IPS-20b (cell line): ENCODE results near the gene DYSF.

Source experiments
- H3K27ac ChIP-seq: one replicate; pipeline ENCODE4 v1.5.1; 2013; ENCODE audit warnings: low read length
- H3K27me3 ChIP-seq: 2 replicates; pipeline ENCODE4 v1.6.1; 2013; ENCODE audit warnings: mild to moderate bottlenecking, low read length, inconsistent platforms; ENCODE audit not compliant: insufficient read depth
- H3K36me3 ChIP-seq: 2 replicates; pipeline ENCODE4 v1.6.1; 2013; ENCODE audit warnings: low read depth, mild to moderate bottlenecking, inconsistent platforms, low read length, moderate library complexity; ENCODE audit not compliant: insufficient read depth
- H3K4me1 ChIP-seq: 2 replicates; pipeline ENCODE4 v1.6.1; 2013; ENCODE audit warnings: mild to moderate bottlenecking, control low read depth, inconsistent platforms, low read length, moderate library complexity; ENCODE audit not compliant: insufficient read depth
- H3K4me3 ChIP-seq: 2 replicates; pipeline ENCODE4 v1.5.1; 2013; ENCODE audit warnings: mild to moderate bottlenecking, low read length, inconsistent platforms
- H3K9ac ChIP-seq: 2 replicates; pipeline ENCODE4 v1.6.1; 2013; ENCODE audit warnings: low read depth, mild to moderate bottlenecking, inconsistent platforms, low read length, moderate library complexity
- H3K9me3 ChIP-seq: 2 replicates; pipeline ENCODE4 v1.6.1; 2013; ENCODE audit warnings: mild to moderate bottlenecking, low read depth, low read length, inconsistent platforms; ENCODE audit not compliant: insufficient read depth

Gene DYSF

GRCh38 chr2:71604726-71605120 is 151.4 kb downstream of the DYSF start:
- Histone ChIP-seq H3K27ac (no peak overlapping the region), H3K9ac (no peak overlapping the region), H3K36me3 (no peaks in the 10 kb centered on the region), H3K27me3 (peaks cover 6% of the 10 kb centered on the region; the same call in 1 of the 2 replicates), H3K4me1 (peaks cover 7% of the 10 kb centered on the region; the same call in 1 of the 2 replicates), H3K9me3 (no peaks in the 10 kb centered on the region), H3K4me3 (no peak overlapping the region)

GRCh38 chr2:71605173-71605641 is 151.8 kb downstream of the DYSF start:
- peaks cover 6% of the 10 kb centered on the region; the same call in 1 of the 2 replicates for H3K27me3 ChIP-seq
- 0 out of 2 replicates have a peak overlapping the region, but pooled peaks have one; percentile 4 for H3K4me3 ChIP-seq
- no peaks in the 10 kb centered on the region for H3K9me3 ChIP-seq
- H3K36me3 ChIP-seq: no peaks in the 10 kb centered on the region
- peaks cover 7% of the 10 kb centered on the region; the same call in 1 of the 2 replicates for H3K4me1 ChIP-seq
- H3K9ac ChIP-seq: no peak overlapping the region
- H3K27ac ChIP-seq: no peak overlapping the region

- Histone ChIP-seq H3K4me1 (peaks cover 7% of the 10 kb centered on the region; the same call in 1 of the 2 replicates), H3K9me3 (no peaks in the 10 kb centered on the region), H3K9ac (no peak overlapping the region), H3K27me3 (peaks cover 6% of the 10 kb centered on the region; the same call in 1 of the 2 replicates), H3K27ac (no peak overlapping the region), H3K4me3 (no peak overlapping the region), H3K36me3 (no peaks in the 10 kb centered on the region)
Measured at GRCh38 chr2:71605781-71606241, 152.4 kb downstream of the DYSF start.

- Histone ChIP-seq H3K9me3 (no peaks in the 10 kb centered on the region), H3K9ac (no peak overlapping the region), H3K36me3 (no peaks in the 10 kb centered on the region), H3K4me3 (no peak overlapping the region), H3K27me3 (peaks cover 6% of the 10 kb centered on the region; the same call in 1 of the 2 replicates), H3K4me1 (peaks cover 7% of the 10 kb centered on the region; the same call in 1 of the 2 replicates), H3K27ac (no peak overlapping the region)
Measured at GRCh38 chr2:71606244-71606643, 152.9 kb downstream of the DYSF start.

GRCh38 chr2:71607151-71607889 is 154.0 kb downstream of the DYSF start:
- peaks cover 6% of the 10 kb centered on the region; the same call in 1 of the 2 replicates for H3K27me3 ChIP-seq

GRCh38 chr2:71608034-71608433 is 154.7 kb downstream of the DYSF start:
- Histone ChIP-seq H3K4me3 (no peak overlapping the region), H3K9ac (no peak overlapping the region), H3K4me1 (peaks cover 7% of the 10 kb centered on the region; the same call in 1 of the 2 replicates), H3K36me3 (no peaks in the 10 kb centered on the region), H3K27me3 (peaks cover 6% of the 10 kb centered on the region; the same call in 1 of the 2 replicates), H3K27ac (no peak overlapping the region), H3K9me3 (no peaks in the 10 kb centered on the region)

More at GRCh38 chr2:71607151-71607889, 154.0 kb downstream of the DYSF start:
- no peak overlapping the region for H3K4me3 ChIP-seq
- H3K9ac ChIP-seq: no peak overlapping the region
- no peaks in the 10 kb centered on the region for H3K9me3 ChIP-seq
- no peaks in the 10 kb centered on the region for H3K36me3 ChIP-seq
- no peak overlapping the region for H3K27ac ChIP-seq
- peaks cover 7% of the 10 kb centered on the region; the same call in 1 of the 2 replicates for H3K4me1 ChIP-seq

- Histone ChIP-seq H3K27me3 (peaks cover 6% of the 10 kb centered on the region; the same call in 1 of the 2 replicates), H3K27ac (no peak overlapping the region), H3K4me3 (no peak overlapping the region), H3K9ac (no peak overlapping the region), H3K4me1 (peaks cover 7% of the 10 kb centered on the region; the same call in 1 of the 2 replicates), H3K36me3 (no peaks in the 10 kb centered on the region), H3K9me3 (no peaks in the 10 kb centered on the region)
Measured at GRCh38 chr2:71608441-71608840, 155.1 kb downstream of the DYSF start.

GRCh38 chr2:71609029-71609428 is 155.7 kb downstream of the DYSF start:
- H3K27me3 ChIP-seq: peaks cover 6% of the 10 kb centered on the region; the same call in 1 of the 2 replicates
- no peaks in the 10 kb centered on the region for H3K36me3 ChIP-seq
- H3K27ac ChIP-seq: no peak overlapping the region
- peaks cover 7% of the 10 kb centered on the region; the same call in 1 of the 2 replicates for H3K4me1 ChIP-seq
- no peak overlapping the region for H3K4me3 ChIP-seq
- H3K9ac ChIP-seq: no peak overlapping the region
- H3K9me3 ChIP-seq: no peaks in the 10 kb centered on the region

GRCh38 chr2:71609441-71609840 is 156.1 kb downstream of the DYSF start:
- Histone ChIP-seq H3K27ac (no peak overlapping the region), H3K9ac (no peak overlapping the region), H3K4me3 (no peak overlapping the region), H3K36me3 (no peaks in the 10 kb centered on the region), H3K4me1 (peaks cover 7% of the 10 kb centered on the region; the same call in 1 of the 2 replicates), H3K9me3 (no peaks in the 10 kb centered on the region), H3K27me3 (peaks cover 6% of the 10 kb centered on the region; the same call in 1 of the 2 replicates)

- peaks cover 4% of the 10 kb centered on the region; the same call in 1 of the 2 replicates for H3K4me1 ChIP-seq
- H3K4me3 ChIP-seq: no peak overlapping the region
- no peak overlapping the region for H3K9ac ChIP-seq
- no peaks in the 10 kb centered on the region for H3K36me3 ChIP-seq
- no peaks in the 10 kb centered on the region for H3K9me3 ChIP-seq
- no peak overlapping the region for H3K27ac ChIP-seq
- H3K27me3 ChIP-seq: peaks cover 6% of the 10 kb centered on the region; the same call in 1 of the 2 replicates
Measured at GRCh38 chr2:71609958-71610357, 156.6 kb downstream of the DYSF start.

- Histone ChIP-seq H3K4me3 (no peak overlapping the region), H3K9ac (no peak overlapping the region), H3K9me3 (no peaks in the 10 kb centered on the region), H3K27me3 (peaks cover 6% of the 10 kb centered on the region; the same call in 1 of the 2 replicates), H3K27ac (no peak overlapping the region), H3K4me1 (no peaks in the 10 kb centered on the region; the same call in 1 of the 2 replicates), H3K36me3 (no peaks in the 10 kb centered on the region)
Measured at GRCh38 chr2:71610671-71611070, 157.3 kb downstream of the DYSF start.
